Endodermal cell (in vitro differentiated cells): Measurements from ENCODE around the gene XXYLT1. TPM values are rescaled to one million over a fixed set of nuclear protein-coding genes. Genes with fewer than 3 reads are reported as not detected.

ENCODE experiments used
- DNase-seq: peaks from one replicate; pipeline ENCODE4 v3.0.0-alpha.2; 2017
- H3K27ac ChIP-seq: 2 replicates; pipeline ENCODE4 v1.5.1; 2013; ENCODE audit warnings: mild to moderate bottlenecking, low read depth, low read length, moderate library complexity
- H3K27me3 ChIP-seq: 2 replicates; pipeline ENCODE4 v1.6.1; 2013; ENCODE audit warnings: mild to moderate bottlenecking, low read length, moderate library complexity; ENCODE audit not compliant: insufficient read depth, control insufficient read depth, poor library complexity, severe bottlenecking
- H3K36me3 ChIP-seq: 2 replicates; pipeline ENCODE4 v1.7.0; 2013; ENCODE audit warnings: mild to moderate bottlenecking, low read length, moderate library complexity; ENCODE audit not compliant: control insufficient read depth, insufficient read depth
- H3K4me1 ChIP-seq: one replicate; pipeline ENCODE4 v1.7.0; 2013; ENCODE audit warnings: low read length; ENCODE audit not compliant: control insufficient read depth, insufficient read depth
- H3K4me3 ChIP-seq: 2 replicates; pipeline ENCODE4 v1.5.1; 2013; ENCODE audit warnings: mild to moderate bottlenecking, low read length, moderate library complexity
- H3K9ac ChIP-seq: 2 replicates; pipeline ENCODE4 v1.6.1; 2013; ENCODE audit warnings: mild to moderate bottlenecking, low read length, moderate library complexity; ENCODE audit not compliant: poor library complexity, severe bottlenecking; ENCODE audit errors: extremely low read depth
- H3K9me3 ChIP-seq: 2 replicates; pipeline ENCODE4 v1.6.1; 2013; ENCODE audit warnings: mild to moderate bottlenecking, low read length, moderate library complexity; ENCODE audit not compliant: control insufficient read depth
- H3K27ac Mint-ChIP-seq: 2 replicates; pipeline ENCODE4 v1.8.0; 2020; ENCODE audit warnings: mixed read lengths
- H3K27me3 Mint-ChIP-seq: 2 replicates; pipeline ENCODE4 v1.8.0; 2021; ENCODE audit warnings: mild to moderate bottlenecking, mixed read lengths; ENCODE audit not compliant: insufficient read depth
- H3K36me3 Mint-ChIP-seq: 2 replicates; pipeline ENCODE4 v1.8.0; 2020; ENCODE audit warnings: low read depth, mixed read lengths
- H3K4me1 Mint-ChIP-seq: 2 replicates; pipeline ENCODE4 v1.8.0; 2020; ENCODE audit warnings: mixed read lengths
- H3K4me3 Mint-ChIP-seq: 2 replicates; pipeline ENCODE4 v1.8.0; 2020; ENCODE audit warnings: mild to moderate bottlenecking, moderate library complexity, mixed read lengths
- H3K9me3 Mint-ChIP-seq: 2 replicates; pipeline ENCODE4 v1.8.0; 2020; ENCODE audit warnings: mild to moderate bottlenecking, mixed read lengths
- WGBS, 2 experiments: methylation state at CpG; one replicate each; pipeline versions ENCODE4 v1.1.5 to v1.1.7; 2013; ENCODE audit warnings: missing lambda C conversion rate in 2 of 2, mixed read lengths in 1 of 2; ENCODE audit not compliant: insufficient coverage in 1 of 2, insufficient read length in 1 of 2; 5-methylcytosine and 5-hydroxymethylcytosine counted together
- total RNA-seq, 2 donors: library from RNA; stranded (reverse); fragmentation: NEBNext Ultra II Directional in 1 of 2; extraction: Animal tissue kit (Norgen Biotek cat#: 25700) in 1 of 2; gene quantifications; 2 replicates in 1 of 2; 3 replicates in 1 of 2; pipeline ENCODE4 v1.2.1, GENCODE V29; 2021
- TF ChIP-seq, protein P1 (sequence below): fragments of 200-600 bp; sonication (generic); conservative IDR thresholded peaks from 2 replicates; pipeline ENCODE4 v1.5.0; 2021; ENCODE audit warnings: antibody characterized with exemption, mild to moderate bottlenecking

The XXYLT1 gene
- total RNA-seq, 2 donors from 2014 or later = 35.5 to 38.3 TPM

- DNase-seq = peak; percentile 20
- H3K9ac ChIP-seq = no peak overlapping the region
- no peak overlapping the region for H3K27ac Mint-ChIP-seq
- peaks cover 9% of the 10 kb centered on the region for H3K4me1 Mint-ChIP-seq
- no peaks in the 10 kb centered on the region for H3K27me3 ChIP-seq
- peaks cover 4% of the 10 kb centered on the region for H3K4me1 ChIP-seq
- H3K9me3 ChIP-seq = no peaks in the 10 kb centered on the region
- WGBS, 2 experiments = 85 to 94% methylated on average over 3 to 6 of the region's 6 CpGs
- H3K9me3 Mint-ChIP-seq = no peaks in the 10 kb centered on the region
- H3K36me3 Mint-ChIP-seq = peaks cover 30% of the 10 kb centered on the region
- TF ChIP-seq, protein P1, sequence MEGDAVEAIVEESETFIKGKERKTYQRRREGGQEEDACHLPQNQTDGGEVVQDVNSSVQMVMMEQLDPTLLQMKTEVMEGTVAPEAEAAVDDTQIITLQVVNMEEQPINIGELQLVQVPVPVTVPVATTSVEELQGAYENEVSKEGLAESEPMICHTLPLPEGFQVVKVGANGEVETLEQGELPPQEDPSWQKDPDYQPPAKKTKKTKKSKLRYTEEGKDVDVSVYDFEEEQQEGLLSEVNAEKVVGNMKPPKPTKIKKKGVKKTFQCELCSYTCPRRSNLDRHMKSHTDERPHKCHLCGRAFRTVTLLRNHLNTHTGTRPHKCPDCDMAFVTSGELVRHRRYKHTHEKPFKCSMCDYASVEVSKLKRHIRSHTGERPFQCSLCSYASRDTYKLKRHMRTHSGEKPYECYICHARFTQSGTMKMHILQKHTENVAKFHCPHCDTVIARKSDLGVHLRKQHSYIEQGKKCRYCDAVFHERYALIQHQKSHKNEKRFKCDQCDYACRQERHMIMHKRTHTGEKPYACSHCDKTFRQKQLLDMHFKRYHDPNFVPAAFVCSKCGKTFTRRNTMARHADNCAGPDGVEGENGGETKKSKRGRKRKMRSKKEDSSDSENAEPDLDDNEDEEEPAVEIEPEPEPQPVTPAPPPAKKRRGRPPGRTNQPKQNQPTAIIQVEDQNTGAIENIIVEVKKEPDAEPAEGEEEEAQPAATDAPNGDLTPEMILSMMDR = no peak
- no peak overlapping the region for H3K4me3 ChIP-seq
- no peak overlapping the region for H3K27ac ChIP-seq
- no peaks in the 10 kb centered on the region for H3K27me3 Mint-ChIP-seq
- H3K4me3 Mint-ChIP-seq = no peak overlapping the region
- H3K36me3 ChIP-seq = no peaks in the 10 kb centered on the region
Observed at GRCh38 chr3:195177422-195178123, 93.4 kb downstream of the XXYLT1 start.

GRCh38 chr3:195176776-195177175 lies 94.2 kb downstream of the XXYLT1 start:
- H3K27ac Mint-ChIP-seq = no peak overlapping the region
- Histone ChIP-seq H3K9ac (no peak overlapping the region), H3K4me1 (peaks cover 4% of the 10 kb centered on the region), H3K36me3 (no peaks in the 10 kb centered on the region), H3K27ac (no peak overlapping the region), H3K9me3 (no peaks in the 10 kb centered on the region), H3K27me3 (no peaks in the 10 kb centered on the region), H3K4me3 (no peak overlapping the region)
- peaks cover 9% of the 10 kb centered on the region for H3K4me1 Mint-ChIP-seq
- WGBS, 2 experiments = 93 to 100% methylated on average over 3 to 12 of the region's 12 CpGs
- no peaks in the 10 kb centered on the region for H3K27me3 Mint-ChIP-seq
- no peaks in the 10 kb centered on the region for H3K9me3 Mint-ChIP-seq
- DNase-seq = peak; percentile 24
- no peak overlapping the region for H3K4me3 Mint-ChIP-seq
- H3K36me3 Mint-ChIP-seq = peaks cover 30% of the 10 kb centered on the region
- TF ChIP-seq, protein P1 = no peak

- H3K9ac ChIP-seq = no peak overlapping the region
- TF ChIP-seq, protein P1 = no peak
- no peak overlapping the region for H3K4me3 Mint-ChIP-seq
- no peaks in the 10 kb centered on the region for H3K27me3 Mint-ChIP-seq
- H3K9me3 Mint-ChIP-seq = no peaks in the 10 kb centered on the region
- DNase-seq = peak; percentile 10
- H3K9me3 ChIP-seq = no peaks in the 10 kb centered on the region
- no peak overlapping the region for H3K4me3 ChIP-seq
- no peaks in the 10 kb centered on the region for H3K27me3 ChIP-seq
- peaks cover 30% of the 10 kb centered on the region for H3K36me3 Mint-ChIP-seq
- WGBS, 2 experiments = 93 to 94% methylated on average over 9 to 13 of the region's 13 CpGs
- H3K4me1 ChIP-seq = peaks cover 4% of the 10 kb centered on the region
- no peaks in the 10 kb centered on the region for H3K36me3 ChIP-seq
- H3K27ac Mint-ChIP-seq = no peak overlapping the region
- no peak overlapping the region for H3K27ac ChIP-seq
- H3K4me1 Mint-ChIP-seq = peaks cover 10% of the 10 kb centered on the region
Observed at GRCh38 chr3:195175476-195176337, 95.3 kb downstream of the XXYLT1 start.
